B cell (primary cell): ENCODE results near the gene MMP23B. TPM values are rescaled to one million over a fixed set of nuclear protein-coding genes. Genes with fewer than 3 reads are reported as not detected.

Source experiments
- ATAC-seq: fragments of 200-7000 bp; cut with Tn5 transposase; one replicate; pipeline ENCODE4 v1.10.0; 2021; ENCODE audit warnings: low read depth, mild to moderate bottlenecking, moderate number of reproducible peaks, moderate library complexity
- CTCF ChIA-PET: fragments of 350-600 bp; sonication (Branson Sonifier 250); formaldehyde crosslinking; loops from one replicate; lab custom pipeline; 2021; ENCODE audit warnings: antibody characterized with exemption, inconsistent platforms; lab: Charles Lee
- POLR2A ChIA-PET: fragments of 350-600 bp; sonication (Branson Sonifier 250); formaldehyde crosslinking; loops from one replicate; lab custom pipeline; 2021; ENCODE audit warnings: antibody characterized with exemption; lab: Charles Lee
- DNase-seq: peaks from one replicate; pipeline ENCODE4 v3.0.0; 2013
- H2AFZ ChIP-seq: 2 replicates; pipeline ENCODE4 v1.6.1; 2012; ENCODE audit warnings: mild to moderate bottlenecking, low read depth, low read length; ENCODE audit not compliant: insufficient read depth, poor library complexity, severe bottlenecking
- H3K27ac ChIP-seq, 2 donors: 1 replicate in 1 of 2; 2 replicates in 1 of 2; pipeline ENCODE4 v1.5.1; 2012 to 2013; ENCODE audit warnings: low read length in 2 of 2, mild to moderate bottlenecking in 2 of 2, moderate library complexity in 1 of 2
- H3K27me3 ChIP-seq, 4 experiments: fragments of 200-600 bp in 1 of 4; sonication (generic) in 1 of 4; replicated peaks in 1 of 4; 1 replicate in 2 of 4; 2 replicates in 2 of 4; pipeline versions ENCODE4 v1.6.1 to v1.7.0; 2013 to 2016; ENCODE audit warnings: low read length in 3 of 4, mild to moderate bottlenecking in 2 of 4, mixed read lengths in 1 of 4, moderate library complexity in 1 of 4; ENCODE audit not compliant: insufficient read depth in 4 of 4, control insufficient read depth in 3 of 4; ENCODE audit errors: control extremely low read depth in 1 of 4
- H3K36me3 ChIP-seq, 2 experiments: replicated peaks in 1 of 2; 1 replicate in 1 of 2; 2 replicates in 1 of 2; pipeline versions ENCODE4 v1.6.1 to v1.7.1; 2013; ENCODE audit warnings: low read length in 1 of 2; ENCODE audit not compliant: insufficient read depth in 2 of 2, control insufficient read depth in 1 of 2; ENCODE audit errors: control extremely low read depth in 1 of 2, extremely low read depth in 1 of 2
- H3K4me1 ChIP-seq, 2 donors: fragments of 200-600 bp in 1 of 2; sonication (generic) in 1 of 2; 1 replicate in 1 of 2; 2 replicates in 1 of 2; pipeline versions ENCODE4 v1.5.1 to v1.6.1; 2013 to 2017; ENCODE audit warnings: low read length in 2 of 2; ENCODE audit not compliant: control insufficient read depth in 2 of 2, insufficient read depth in 2 of 2
- H3K4me2 ChIP-seq: replicated peaks from 2 replicates; pipeline ENCODE3; 2012; ENCODE audit warnings: mild to moderate bottlenecking, low read depth, low read length; ENCODE audit not compliant: poor library complexity, severe bottlenecking
- H3K4me3 ChIP-seq, 5 experiments: fragments of 200-600 bp in 1 of 5; sonication (generic) in 1 of 5; 1 replicate in 3 of 5; 2 replicates in 2 of 5; pipeline versions ENCODE4 v1.5.1 to v1.7.0; 2011 to 2016; ENCODE audit warnings: low read length in 4 of 5, mild to moderate bottlenecking in 4 of 5, low read depth in 2 of 5, control low read depth in 1 of 5, moderate library complexity in 1 of 5; ENCODE audit not compliant: insufficient read depth in 1 of 5; ENCODE audit errors: control extremely low read depth in 1 of 5, extremely low read depth in 1 of 5
- H3K79me2 ChIP-seq: fragments of 200-600 bp; sonication (generic); one replicate; pipeline ENCODE4 v1.6.0; 2016; ENCODE audit warnings: low read length; ENCODE audit not compliant: control insufficient read depth, insufficient read depth
- H3K9ac ChIP-seq: fragments of 200-600 bp; sonication (generic); 2 replicates; pipeline ENCODE4 v1.6.1; 2017; ENCODE audit warnings: mild to moderate bottlenecking, low read length, moderate library complexity
- H3K9me3 ChIP-seq, 3 donors: one replicate each; pipeline versions ENCODE4 v1.6.1 to v1.7.1; 2013; ENCODE audit warnings: low read length in 2 of 3; ENCODE audit not compliant: control insufficient read depth in 2 of 3, insufficient read depth in 1 of 3; ENCODE audit errors: control extremely low read depth in 1 of 3
- H4K20me1 ChIP-seq: 2 replicates; pipeline ENCODE4 v1.6.0; 2012; ENCODE audit warnings: mild to moderate bottlenecking, low read length; ENCODE audit not compliant: insufficient read depth, control insufficient read depth, poor library complexity, severe bottlenecking
- H3K27ac Mint-ChIP-seq: one replicate; pipeline ENCODE4 v1.8.0; 2021; ENCODE audit warnings: mixed read lengths
- H3K27me3 Mint-ChIP-seq: one replicate; pipeline ENCODE4 v1.8.0; 2021; ENCODE audit warnings: mixed read lengths
- H3K4me1 Mint-ChIP-seq: one replicate; pipeline ENCODE4 v1.8.0; 2021; ENCODE audit warnings: mixed read lengths
- H3K4me3 Mint-ChIP-seq: one replicate; pipeline ENCODE4 v1.8.0; 2021; ENCODE audit warnings: mixed read lengths
- H3K9me3 Mint-ChIP-seq: one replicate; pipeline ENCODE4 v1.8.0; 2022; ENCODE audit warnings: mixed read lengths; ENCODE audit not compliant: insufficient read depth
- CTCF ChIP-seq: fragments of 200-600 bp; IDR thresholded peaks from one replicate; pipeline ENCODE4 v1.8.0; 2022; ENCODE audit warnings: antibody characterized with exemption, mild to moderate bottlenecking
- EZH2 ChIP-seq: IDR thresholded peaks from 2 replicates; pipeline ENCODE4 v1.6.1; 2012; ENCODE audit warnings: borderline replicate concordance, low read depth, mild to moderate bottlenecking, moderate library complexity, low read length; ENCODE audit not compliant: insufficient read depth, poor library complexity, severe bottlenecking
- WGBS: methylation state at CpG from one replicate; pipeline ENCODE4 v1.1.5; 2013; ENCODE audit warnings: missing lambda C conversion rate; ENCODE audit not compliant: insufficient coverage; 5-methylcytosine and 5-hydroxymethylcytosine counted together
- intact Hi-C: fragments of 100-400 bp; cut with micrococcal nuclease; formaldehyde crosslinking; loops from one replicate; pipeline ENCODE4 v1.10.0; 2022
- polyA plus RNA-seq: library from polyadenylated mRNA; depleted of rRNA; stranded (reverse); fragments of >200 nt; gene quantifications from 2 replicates; pipeline ENCODE4 v1.2.3, GENCODE V29; 2012
- total RNA-seq, 2 donors: library from RNA; stranded (reverse); fragments of 120-200 nt in 1 of 2; gene quantifications; 1 replicate in 1 of 2; 2 replicates in 1 of 2; pipeline versions ENCODE4 v1.2.3 to v1.2.4, GENCODE V29; 2013 to 2022

The MMP23B gene
- total and polyA plus RNA-seq, 2 donors (not counting 1 experiment from before 2014, with no cell fraction given): 1.0 to 1.7 TPM

- peaks cover 0 to 21% of the 10 kb centered on the region in 2 experiments for H3K36me3 ChIP-seq
- no peak for ATAC-seq
- POLR2A ChIA-PET: interaction anchor here (0.6 kb wide), 1 partner anchor 345 kb away, joined by 3 read pairs; no protein-coding TSS in a partner anchor
- Mint-ChIP-seq H3K27ac (peak overlapping the region; percentile 15), H3K4me1 (peaks cover 27% of the 10 kb centered on the region), H3K27me3 (no peaks in the 10 kb centered on the region), H3K9me3 (no peaks in the 10 kb centered on the region), H3K4me3 (no peak overlapping the region)
- peaks cover 81% of the 10 kb centered on the region for H3K79me2 ChIP-seq
- WGBS: 97% methylated on average over 26 of the region's 26 CpGs
- no peaks in the 10 kb centered on the region for H3K9me3 ChIP-seq
- TF ChIP-seq CTCF (no peak), EZH2 (no peak)
- peak; percentile 5 for DNase-seq
- H3K27ac ChIP-seq: no peak overlapping the region
- H3K4me3 ChIP-seq: no peak overlapping the region
- peaks cover 5 to 10% of the 10 kb centered on the region in 2 donors for H3K4me1 ChIP-seq
- CTCF ChIA-PET: no interaction called here
- no peak overlapping the region for H2AFZ ChIP-seq
- peaks cover 54% of the 10 kb centered on the region for H4K20me1 ChIP-seq
- H3K27me3 ChIP-seq: no peaks in the 10 kb centered on the region
- H3K4me2 ChIP-seq: no peak overlapping the region
- H3K9ac ChIP-seq: no peak overlapping the region
- intact Hi-C loops: no loop called here
Observed at GRCh38 chr1:1683104-1683905, 51.3 kb downstream of the MMP23B start.

Other genes starting within 250 kb of the MMP23B start
- gene CCNL2, start 232.8 kb upstream of the MMP23B start, total RNA-seq: 347 and 367 TPM in 2 replicates
- 263 and 333 TPM in 2 replicates for gene CCNL2, start 232.8 kb upstream of the MMP23B start, polyA plus RNA-seq
- 119 and 129 TPM in 2 replicates for gene MRPL20, start 224.9 kb upstream of the MMP23B start, total RNA-seq
- gene MRPL20, start 224.9 kb upstream of the MMP23B start, polyA plus RNA-seq: 55.9 and 59.3 TPM in 2 replicates
- gene ANKRD65, start 210.9 kb upstream of the MMP23B start, total RNA-seq: not detected in 2 replicates
- gene ANKRD65, start 210.9 kb upstream of the MMP23B start, polyA plus RNA-seq: 0.12 TPM in 1 of 2 replicates, not detected in the other
- gene VWA1, start 196.5 kb upstream of the MMP23B start, total RNA-seq: not detected in 2 replicates
- 0.09 TPM in 1 of 2 replicates, not detected in the other for gene VWA1, start 196.5 kb upstream of the MMP23B start, polyA plus RNA-seq
- gene ATAD3C, start 182.5 kb upstream of the MMP23B start, total RNA-seq: 0.20 and 0.56 TPM in 2 replicates
- gene ATAD3C, start 182.5 kb upstream of the MMP23B start, polyA plus RNA-seq: 1.1 TPM in 2 replicates
- gene ATAD3B, start 160.4 kb upstream of the MMP23B start, total RNA-seq: 51.4 and 51.5 TPM in 2 replicates
- 50.9 and 62.0 TPM in 2 replicates for gene ATAD3B, start 160.4 kb upstream of the MMP23B start, polyA plus RNA-seq
- 17.5 and 22.9 TPM in 2 replicates for gene ATAD3A, start 120.0 kb upstream of the MMP23B start, total RNA-seq
- gene ATAD3A, start 120.0 kb upstream of the MMP23B start, polyA plus RNA-seq: 17.8 and 18.2 TPM in 2 replicates
- gene TMEM240, start 91.5 kb upstream of the MMP23B start, total RNA-seq: 0.66 and 1.8 TPM in 2 replicates
- 0.28 and 0.40 TPM in 2 replicates for gene TMEM240, start 91.5 kb upstream of the MMP23B start, polyA plus RNA-seq
- gene SSU72, start 57.3 kb upstream of the MMP23B start, total RNA-seq: 111 and 112 TPM in 2 replicates
- 86.8 and 108 TPM in 2 replicates for gene SSU72, start 57.3 kb upstream of the MMP23B start, polyA plus RNA-seq
- gene FNDC10, start 32.0 kb upstream of the MMP23B start, total RNA-seq: 1.4 and 1.6 TPM in 2 replicates
- 0.52 and 1.4 TPM in 2 replicates for gene FNDC10, start 32.0 kb upstream of the MMP23B start, polyA plus RNA-seq
- gene MIB2, start 16.7 kb upstream of the MMP23B start, total RNA-seq: 95.9 and 98.1 TPM in 2 replicates
- gene MIB2, start 16.7 kb upstream of the MMP23B start, polyA plus RNA-seq: 94.0 and 152 TPM in 2 replicates
- 35.3 and 36.3 TPM in 2 replicates for gene CDK11B, start 26.8 kb downstream of the MMP23B start, total RNA-seq
- gene CDK11B, start 26.8 kb downstream of the MMP23B start, polyA plus RNA-seq: 14.1 and 19.6 TPM in 2 replicates
- gene SLC35E2B, start 60.6 kb downstream of the MMP23B start, total RNA-seq: 107 and 111 TPM in 2 replicates
- gene SLC35E2B, start 60.6 kb downstream of the MMP23B start, polyA plus RNA-seq: 64.4 and 67.7 TPM in 2 replicates
- gene CDK11A, start 92.2 kb downstream of the MMP23B start, total RNA-seq: 82.1 and 88.3 TPM in 2 replicates
- gene CDK11A, start 92.2 kb downstream of the MMP23B start, polyA plus RNA-seq: 111 and 138 TPM in 2 replicates
- 179 and 184 TPM in 2 replicates for gene NADK, start 146.3 kb downstream of the MMP23B start, total RNA-seq
- 149 and 194 TPM in 2 replicates for gene NADK, start 146.3 kb downstream of the MMP23B start, polyA plus RNA-seq